Measurements from ENCODE around the gene PRKCA.
"Not testable (repeated sequence)": the region's sequence is repeated elsewhere in the genome, so short reads cannot be mapped to it uniquely, and the experiment has no call there.

The PRKCA gene

GRCh38 chr17:66301864-66302741 is at the start of gene PRKCA:
Gene PRKCA, plus strand, starts transcription at chr17:66302613.
- DNase-seq (ENCODE audit: low read depth, low spot score), result no peak

GRCh38 chr17:66253458-66253857 is 49.0 kb upstream of the PRKCA start:
- not testable (repeated sequence) for DNase-seq (ENCODE audit: low read depth, low spot score)

- DNase-seq (ENCODE audit: low read depth, low spot score), result peak; percentile 59
Observed at GRCh38 chr17:66255112-66255511, 47.3 kb upstream of the PRKCA start.

GRCh38 chr17:66255527-66255971 is 46.9 kb upstream of the PRKCA start:
- DNase-seq (ENCODE audit: low read depth, low spot score), result no peak

GRCh38 chr17:66260275-66260674 is 42.1 kb upstream of the PRKCA start:
- DNase-seq (ENCODE audit: low read depth, low spot score), result no peak

- no peak for DNase-seq (ENCODE audit: low read depth, low spot score)
Observed at GRCh38 chr17:66260688-66261087, 41.7 kb upstream of the PRKCA start.

- no peak for DNase-seq (ENCODE audit: low read depth, low spot score)
Observed at GRCh38 chr17:66262767-66263166, 39.6 kb upstream of the PRKCA start.

- DNase-seq (ENCODE audit: low read depth, low spot score), result no peak
Observed at GRCh38 chr17:66264696-66265095, 37.7 kb upstream of the PRKCA start.

- no peak for DNase-seq (ENCODE audit: low read depth, low spot score)
Observed at GRCh38 chr17:66268247-66268927, 34.0 kb upstream of the PRKCA start.

- DNase-seq (ENCODE audit: low read depth, low spot score), result no peak
Observed at GRCh38 chr17:66270106-66270505, 32.3 kb upstream of the PRKCA start.

GRCh38 chr17:66271512-66271911 is 30.9 kb upstream of the PRKCA start:
- no peak for DNase-seq (ENCODE audit: low read depth, low spot score)

- DNase-seq (ENCODE audit: low read depth, low spot score), result no peak
Observed at GRCh38 chr17:66272811-66273585, 29.4 kb upstream of the PRKCA start.

GRCh38 chr17:66273586-66273848 is 28.9 kb upstream of the PRKCA start:
- DNase-seq (ENCODE audit: low read depth, low spot score), result no peak

- DNase-seq (ENCODE audit: low read depth, low spot score), result peak; percentile 29
Observed at GRCh38 chr17:66275651-66276050, 26.8 kb upstream of the PRKCA start.

- no peak for DNase-seq (ENCODE audit: low read depth, low spot score)
Observed at GRCh38 chr17:66276328-66276937, 26.0 kb upstream of the PRKCA start.

GRCh38 chr17:66277191-66277590 is 25.2 kb upstream of the PRKCA start:
- DNase-seq (ENCODE audit: low read depth, low spot score), result no peak

GRCh38 chr17:66281661-66282369 is 20.6 kb upstream of the PRKCA start:
- no peak for DNase-seq (ENCODE audit: low read depth, low spot score)

- no peak for DNase-seq (ENCODE audit: low read depth, low spot score)
Observed at GRCh38 chr17:66283296-66283934, 19.0 kb upstream of the PRKCA start.

GRCh38 chr17:66283971-66284370 is 18.4 kb upstream of the PRKCA start:
- DNase-seq (ENCODE audit: low read depth, low spot score), result no peak

GRCh38 chr17:66285149-66285548 is 17.3 kb upstream of the PRKCA start:
- DNase-seq (ENCODE audit: low read depth, low spot score), result no peak

- DNase-seq (ENCODE audit: low read depth, low spot score), result no peak
Observed at GRCh38 chr17:66287911-66288310, 14.5 kb upstream of the PRKCA start.
